HepG2 (cell line): ENCODE measurements around the gene ATP5MG.

Source experiments
- CEBPG ChIP-seq: IDR thresholded peaks from 2 replicates; pipeline ENCODE4 v1.6.1; 2016
- CREB1 ChIP-seq, 2 experiments: fragments of 450-650 bp in 1 of 2; IDR thresholded peaks; 2 replicates each; pipeline ENCODE4 v1.6.1; 2016 to 2017; ENCODE audit warnings: control low read depth in 1 of 2, mild to moderate bottlenecking in 1 of 2, missing compliant biosample characterization in 1 of 2, missing genetic modification characterization in 1 of 2
- CREM ChIP-seq, 2 experiments: sonication (generic) in 1 of 2; formaldehyde crosslinking in 1 of 2; IDR thresholded peaks; 2 replicates each; pipeline versions ENCODE4 v1.4.0 to v1.6.1; 2016 to 2020; ENCODE audit warnings: antibody characterized with exemption in 1 of 2, mild to moderate bottlenecking in 1 of 2, missing genetic modification reagents in 1 of 2
- EZH2 ChIP-seq: conservative IDR thresholded peaks from 2 replicates; pipeline ENCODE4 v1.6.1; 2012; ENCODE audit warnings: mild to moderate bottlenecking, low read depth, low read length, moderate library complexity
- GATAD2A ChIP-seq: IDR thresholded peaks from 2 replicates; pipeline ENCODE4 v1.6.1; 2016
- HOXA3 ChIP-seq: sonication (generic); formaldehyde crosslinking; IDR thresholded peaks from 2 replicates; pipeline ENCODE4 v1.5.0; 2020; ENCODE audit warnings: missing genetic modification reagents
- POLR2A ChIP-seq, 2 experiments: IDR thresholded peaks; 2 replicates each; pipeline ENCODE4 v1.6.1; 2011; ENCODE audit warnings: low read depth in 2 of 2, low read length in 2 of 2, mild to moderate bottlenecking in 1 of 2, moderate library complexity in 1 of 2; ENCODE audit not compliant: insufficient read depth in 1 of 2
- SMAD3 ChIP-seq: sonication (generic); formaldehyde crosslinking; IDR thresholded peaks from 2 replicates; pipeline ENCODE4 v1.4.0; 2020; ENCODE audit warnings: missing genetic modification reagents
- ZBTB43 ChIP-seq: sonication (generic); formaldehyde crosslinking; conservative IDR thresholded peaks from 2 replicates; pipeline ENCODE4 v1.4.0; 2020; ENCODE audit warnings: missing genetic modification reagents
- ZBTB7A ChIP-seq: sonication (generic); formaldehyde crosslinking; IDR thresholded peaks from 2 replicates; pipeline ENCODE4 v1.8.0; 2022; ENCODE audit warnings: mild to moderate bottlenecking, missing genetic modification reagents
- ZNF142 ChIP-seq: sonication (generic); formaldehyde crosslinking; IDR thresholded peaks from 2 replicates; pipeline ENCODE4 v1.4.0; 2020; ENCODE audit warnings: missing genetic modification reagents
- TF ChIP-seq, protein P1 (sequence below): sonication (generic); formaldehyde crosslinking; IDR thresholded peaks from 2 replicates; pipeline ENCODE4 v1.9.0; 2021; ENCODE audit warnings: missing genetic modification reagents, borderline replicate concordance
- TF ChIP-seq, protein P2 (sequence below): sonication (generic); formaldehyde crosslinking; IDR thresholded peaks from 2 replicates; pipeline ENCODE4 v1.5.0; 2020; ENCODE audit warnings: mild to moderate bottlenecking, missing genetic modification reagents, moderate library complexity

DNA sequence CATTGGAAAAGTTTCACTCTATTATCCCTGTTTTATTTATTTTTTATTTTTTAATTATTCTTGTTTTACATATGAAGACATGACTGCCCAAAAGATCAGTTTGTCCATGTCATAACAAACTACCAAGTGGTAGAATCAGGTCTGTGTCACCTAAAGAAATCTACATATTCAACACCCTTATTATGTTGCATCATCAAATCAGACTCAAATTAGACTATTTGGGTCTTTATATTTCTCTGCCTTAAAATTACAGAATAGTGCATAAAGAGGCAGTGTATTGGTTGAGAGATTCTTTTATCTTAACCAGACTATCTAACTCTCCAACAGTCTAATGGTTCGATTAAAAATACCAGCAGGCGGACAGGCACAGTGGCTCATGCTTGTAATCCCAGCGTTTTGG is 18.5 kb upstream of the ATP5MG start:
- TF ChIP-seq SMAD3 (CRISPR knock-in tag) (no peak), GATAD2A (CRISPR knock-in tag) (no peak), EZH2 (no peak), ZNF142 (CRISPR knock-in tag) (no peak), CREB1 (IDR thresholded peaks at IDR 0.05) (no peak), CREB1 (CRISPR knock-in tag; IDR thresholded peaks at IDR 0.05) (no peak), POLR2A (IDR thresholded peaks at IDR 0.05; ENCODE audit: insufficient read depth in 1 of 2, low read depth in 2 of 2, low read length in 2 of 2) (no peak), HOXA3 (CRISPR knock-in tag) (no peak), CEBPG (CRISPR knock-in tag) (no peak), ZBTB7A (CRISPR knock-in tag) (no peak), CREM (IDR thresholded peaks at IDR 0.05) (no peak), CREM (CRISPR knock-in tag; IDR thresholded peaks at IDR 0.05) (no peak), ZBTB43 (CRISPR knock-in tag) (no peak)
- TF ChIP-seq, protein P1, sequence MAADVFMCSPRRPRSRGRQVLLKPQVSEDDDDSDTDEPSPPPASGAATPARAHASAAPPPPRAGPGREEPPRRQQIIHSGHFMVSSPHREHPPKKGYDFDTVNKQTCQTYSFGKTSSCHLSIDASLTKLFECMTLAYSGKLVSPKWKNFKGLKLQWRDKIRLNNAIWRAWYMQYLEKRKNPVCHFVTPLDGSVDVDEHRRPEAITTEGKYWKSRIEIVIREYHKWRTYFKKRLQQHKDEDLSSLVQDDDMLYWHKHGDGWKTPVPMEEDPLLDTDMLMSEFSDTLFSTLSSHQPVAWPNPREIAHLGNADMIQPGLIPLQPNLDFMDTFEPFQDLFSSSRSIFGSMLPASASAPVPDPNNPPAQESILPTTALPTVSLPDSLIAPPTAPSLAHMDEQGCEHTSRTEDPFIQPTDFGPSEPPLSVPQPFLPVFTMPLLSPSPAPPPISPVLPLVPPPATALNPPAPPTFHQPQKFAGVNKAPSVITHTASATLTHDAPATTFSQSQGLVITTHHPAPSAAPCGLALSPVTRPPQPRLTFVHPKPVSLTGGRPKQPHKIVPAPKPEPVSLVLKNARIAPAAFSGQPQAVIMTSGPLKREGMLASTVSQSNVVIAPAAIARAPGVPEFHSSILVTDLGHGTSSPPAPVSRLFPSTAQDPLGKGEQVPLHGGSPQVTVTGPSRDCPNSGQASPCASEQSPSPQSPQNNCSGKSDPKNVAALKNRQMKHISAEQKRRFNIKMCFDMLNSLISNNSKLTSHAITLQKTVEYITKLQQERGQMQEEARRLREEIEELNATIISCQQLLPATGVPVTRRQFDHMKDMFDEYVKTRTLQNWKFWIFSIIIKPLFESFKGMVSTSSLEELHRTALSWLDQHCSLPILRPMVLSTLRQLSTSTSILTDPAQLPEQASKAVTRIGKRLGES = no peak
- TF ChIP-seq, protein P2, sequence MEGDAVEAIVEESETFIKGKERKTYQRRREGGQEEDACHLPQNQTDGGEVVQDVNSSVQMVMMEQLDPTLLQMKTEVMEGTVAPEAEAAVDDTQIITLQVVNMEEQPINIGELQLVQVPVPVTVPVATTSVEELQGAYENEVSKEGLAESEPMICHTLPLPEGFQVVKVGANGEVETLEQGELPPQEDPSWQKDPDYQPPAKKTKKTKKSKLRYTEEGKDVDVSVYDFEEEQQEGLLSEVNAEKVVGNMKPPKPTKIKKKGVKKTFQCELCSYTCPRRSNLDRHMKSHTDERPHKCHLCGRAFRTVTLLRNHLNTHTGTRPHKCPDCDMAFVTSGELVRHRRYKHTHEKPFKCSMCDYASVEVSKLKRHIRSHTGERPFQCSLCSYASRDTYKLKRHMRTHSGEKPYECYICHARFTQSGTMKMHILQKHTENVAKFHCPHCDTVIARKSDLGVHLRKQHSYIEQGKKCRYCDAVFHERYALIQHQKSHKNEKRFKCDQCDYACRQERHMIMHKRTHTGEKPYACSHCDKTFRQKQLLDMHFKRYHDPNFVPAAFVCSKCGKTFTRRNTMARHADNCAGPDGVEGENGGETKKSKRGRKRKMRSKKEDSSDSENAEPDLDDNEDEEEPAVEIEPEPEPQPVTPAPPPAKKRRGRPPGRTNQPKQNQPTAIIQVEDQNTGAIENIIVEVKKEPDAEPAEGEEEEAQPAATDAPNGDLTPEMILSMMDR (CRISPR knock-in tag) = no peak
